HG03060 (cell line): ENCODE data around the gene MATN4.

Source experiments
- ATAC-seq: cut with Tn5 transposase; IDR thresholded peaks from one replicate; pipeline ENCODE4 v1.9.1; 2021; ENCODE audit warnings: low read depth, moderate number of reproducible peaks; ENCODE audit not compliant: unreplicated experiment

Gene MATN4

DNA sequence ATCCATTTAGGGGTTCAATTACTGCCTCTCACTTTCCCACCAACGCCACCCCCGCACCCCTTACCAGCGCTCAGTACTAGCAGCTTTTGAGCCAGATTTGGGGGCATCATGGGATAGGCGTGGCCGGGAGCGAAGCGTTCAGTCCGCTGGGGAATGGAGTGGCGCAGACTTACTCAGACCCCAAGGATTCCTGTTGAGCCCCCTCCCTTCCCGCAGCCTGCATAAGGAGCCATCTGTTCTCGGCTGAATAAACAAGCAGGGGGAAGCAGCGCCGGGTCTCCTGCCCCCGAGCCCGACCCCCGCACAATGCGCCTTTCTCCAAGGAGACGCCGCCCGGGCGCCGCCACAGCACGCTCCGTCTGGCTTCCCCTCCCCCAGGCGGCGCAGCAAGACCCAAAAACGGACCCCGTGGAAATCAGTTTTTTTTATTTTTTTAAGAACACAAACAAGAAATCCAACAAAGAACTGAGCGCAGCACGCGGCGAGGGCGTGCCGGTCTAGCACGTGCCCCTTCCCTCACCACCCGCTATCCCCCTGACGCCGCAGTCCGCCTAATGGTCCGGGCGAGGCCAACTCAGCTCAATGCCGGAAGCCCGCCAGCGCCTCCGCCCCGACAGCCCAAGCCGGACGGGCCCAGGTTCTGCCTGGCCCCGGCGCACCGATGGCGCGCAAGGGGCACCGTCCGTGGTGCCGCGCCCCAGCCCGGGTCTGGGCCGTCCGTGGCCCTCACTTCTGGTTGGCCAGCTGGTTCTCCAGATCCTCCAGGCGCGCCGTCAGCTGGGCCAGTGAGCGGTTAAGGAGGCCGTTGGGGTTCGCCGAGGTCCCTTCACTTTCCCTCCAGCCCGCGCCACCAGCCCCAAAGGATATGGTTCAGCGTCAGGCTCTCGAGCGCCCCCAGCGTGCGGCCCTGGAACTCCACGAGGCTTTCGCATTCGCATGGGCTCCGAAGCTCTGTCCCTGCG is 14.8 kb downstream of the MATN4 start:
- ATAC-seq: no peak

DNA sequence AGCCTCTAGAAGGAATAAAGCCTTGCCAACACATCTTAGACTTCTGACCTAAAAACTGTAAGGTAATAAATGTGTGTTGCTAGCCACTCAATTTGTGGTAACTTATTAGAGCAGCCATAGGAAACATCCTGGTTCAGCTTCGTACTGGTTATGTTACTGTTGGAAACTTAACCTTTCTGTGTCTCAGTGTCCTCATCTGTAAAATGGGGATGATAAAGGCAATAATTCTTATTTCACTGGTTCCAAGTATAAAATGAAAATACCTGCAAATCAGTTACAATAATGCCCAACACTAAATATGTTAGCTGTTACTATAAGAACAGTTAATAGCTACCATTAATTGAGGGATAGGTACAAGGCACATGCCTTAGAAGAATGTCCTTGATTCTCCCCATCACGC is 15.8 kb downstream of the MATN4 start:
- no peak for ATAC-seq

DNA sequence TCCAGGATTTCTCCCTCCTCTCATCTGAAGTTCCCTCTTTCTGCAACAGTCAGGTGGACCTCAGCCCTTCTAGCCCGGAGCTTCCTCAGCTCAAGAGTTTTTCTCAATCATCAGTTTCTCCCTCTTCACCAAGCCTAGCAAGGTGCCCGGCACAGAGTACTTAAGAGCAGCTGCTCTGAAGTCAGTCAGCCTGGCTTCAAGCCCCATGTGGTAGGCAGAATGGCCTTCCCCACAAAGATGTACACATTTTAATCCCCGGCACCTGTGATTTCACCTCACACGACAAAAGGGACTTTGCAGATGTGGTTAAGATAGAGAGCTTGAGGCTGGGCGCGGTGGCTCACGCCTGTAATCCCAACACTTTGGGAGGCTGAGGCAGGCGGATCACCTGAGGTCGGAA is 16.6 kb downstream of the MATN4 start:
- no peak for ATAC-seq

DNA sequence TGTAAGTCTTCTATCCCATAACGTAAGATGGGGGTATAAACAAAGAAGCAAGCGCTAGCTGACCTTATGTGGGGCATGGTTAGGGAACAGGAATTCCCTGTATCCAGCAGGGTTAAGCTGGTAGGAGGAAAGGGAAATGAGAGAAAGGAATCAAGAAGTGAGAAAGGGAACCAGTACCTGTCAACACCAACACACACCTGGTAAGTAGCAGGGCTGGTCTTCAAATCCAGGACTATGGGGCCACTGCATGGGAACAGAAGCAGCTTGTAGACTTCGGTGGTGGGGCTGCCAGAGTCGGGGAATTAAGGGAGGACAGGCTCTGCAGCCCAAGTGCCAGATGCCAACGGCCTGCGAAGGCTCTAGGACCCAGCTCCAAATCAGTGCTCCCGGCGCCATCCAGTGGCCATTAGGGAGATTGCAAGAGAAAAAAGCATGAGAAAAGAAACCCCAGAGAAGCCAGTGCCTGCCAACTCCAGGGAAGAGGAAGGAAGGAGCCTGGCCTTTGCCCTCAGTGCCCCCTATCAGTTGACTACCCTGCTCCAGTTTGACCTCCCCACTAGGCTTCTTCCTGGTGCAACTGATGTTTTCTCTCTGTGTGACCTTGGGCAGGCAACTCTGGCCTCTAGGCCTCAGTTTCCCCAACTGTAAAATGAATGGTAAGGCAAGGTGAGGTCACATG is 17.3 kb downstream of the MATN4 start:
- no peak for ATAC-seq

DNA sequence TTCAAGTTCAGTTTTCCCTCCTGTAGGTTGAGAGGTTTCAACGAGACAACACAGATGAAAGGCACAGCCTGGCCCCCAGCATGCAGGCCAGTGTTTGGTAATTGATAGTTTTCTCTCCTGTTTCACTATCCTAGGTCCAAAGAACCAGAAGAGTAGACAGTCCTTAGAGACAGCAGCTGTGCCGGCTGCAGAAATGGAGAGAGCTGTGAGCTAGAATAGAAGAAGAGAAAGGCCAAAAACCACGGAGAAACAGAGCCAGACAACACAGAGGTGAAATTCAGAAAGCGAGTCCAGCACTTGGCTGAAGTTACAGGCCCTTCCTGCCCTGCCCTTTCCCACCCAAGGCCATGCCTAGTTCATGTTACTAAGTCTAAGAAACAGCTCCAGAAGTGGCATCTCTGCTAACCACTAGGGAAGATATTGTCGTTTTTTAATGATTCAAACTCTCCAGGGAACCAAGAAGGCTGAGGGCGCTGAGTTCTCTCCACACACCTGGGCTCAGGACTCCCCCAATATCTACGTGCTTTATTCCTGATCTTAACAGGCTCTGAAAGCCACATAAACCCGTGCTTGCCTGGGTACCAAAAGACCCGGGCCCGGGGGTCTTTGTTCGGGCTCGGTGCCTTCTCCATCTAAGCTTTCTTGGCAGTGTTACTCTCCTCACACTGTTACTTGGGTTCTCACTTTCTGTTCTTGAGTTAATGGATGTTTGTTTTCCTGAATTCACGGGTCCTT is 18.0 kb downstream of the MATN4 start:
- no peak for ATAC-seq

DNA sequence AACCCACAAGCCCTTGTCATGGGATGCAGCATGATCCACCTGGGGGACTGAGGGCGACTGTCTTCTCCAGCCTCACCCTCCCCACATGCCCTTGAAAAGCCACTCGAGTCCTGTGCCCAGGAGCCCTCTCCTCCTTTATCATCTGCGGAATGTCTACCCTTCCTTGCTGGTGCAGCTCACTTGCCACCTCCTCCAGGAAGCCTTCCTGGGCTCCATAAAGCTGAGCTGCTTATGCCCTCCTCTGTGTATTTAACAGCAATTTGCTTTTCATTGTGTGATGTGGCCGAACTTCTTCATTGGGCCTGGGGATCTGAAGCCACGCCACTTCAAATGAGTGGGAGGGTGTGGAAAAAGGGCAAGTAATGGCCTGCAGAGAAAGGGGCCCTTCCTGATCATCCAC is 19.2 kb downstream of the MATN4 start:
- ATAC-seq: no peak

DNA sequence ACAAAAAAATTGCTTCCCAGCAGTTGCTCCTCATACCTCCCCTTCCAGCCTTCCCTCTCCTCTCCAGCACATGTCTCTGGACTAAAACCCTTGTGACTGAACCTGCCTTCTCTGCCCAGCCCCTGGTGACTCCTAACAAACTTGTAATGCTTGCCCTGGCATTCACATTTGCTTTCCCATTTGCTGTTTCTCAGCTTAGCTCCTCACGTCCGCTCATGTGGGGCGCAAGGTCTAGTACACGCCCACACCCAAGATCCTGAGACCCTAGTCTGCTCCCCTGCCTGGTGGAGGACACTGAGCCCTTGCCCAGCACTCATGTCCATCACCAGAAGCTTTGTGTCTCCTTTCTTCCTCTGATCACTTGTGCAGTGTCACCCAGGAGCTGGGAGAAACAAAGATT is 19.7 kb downstream of the MATN4 start:
- no peak for ATAC-seq

DNA sequence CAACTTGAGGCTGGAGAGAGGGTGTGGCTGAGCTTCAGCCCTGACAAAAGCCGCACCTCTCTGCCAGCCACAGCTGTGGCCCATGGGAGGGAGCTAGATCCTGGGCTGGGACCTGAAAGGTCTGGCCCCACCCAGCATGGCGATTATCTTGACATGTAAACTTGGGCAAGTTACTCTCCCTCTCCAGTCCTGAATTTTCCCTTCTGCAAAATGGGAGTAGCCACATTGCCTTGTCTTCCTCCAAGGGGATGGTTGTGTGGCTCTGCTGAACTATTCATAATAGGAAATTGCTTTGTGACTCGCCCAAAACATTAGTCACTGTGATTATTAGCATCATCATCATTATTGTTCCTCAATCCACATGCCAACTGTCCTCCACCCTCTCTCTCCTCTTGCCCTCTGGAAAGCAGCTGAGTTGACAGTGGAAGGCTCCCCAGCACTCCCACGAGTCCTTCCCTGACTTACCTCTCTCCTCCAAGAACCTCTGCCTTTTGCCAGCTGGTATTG is 24.5 kb downstream of the MATN4 start:
- no peak for ATAC-seq

DNA sequence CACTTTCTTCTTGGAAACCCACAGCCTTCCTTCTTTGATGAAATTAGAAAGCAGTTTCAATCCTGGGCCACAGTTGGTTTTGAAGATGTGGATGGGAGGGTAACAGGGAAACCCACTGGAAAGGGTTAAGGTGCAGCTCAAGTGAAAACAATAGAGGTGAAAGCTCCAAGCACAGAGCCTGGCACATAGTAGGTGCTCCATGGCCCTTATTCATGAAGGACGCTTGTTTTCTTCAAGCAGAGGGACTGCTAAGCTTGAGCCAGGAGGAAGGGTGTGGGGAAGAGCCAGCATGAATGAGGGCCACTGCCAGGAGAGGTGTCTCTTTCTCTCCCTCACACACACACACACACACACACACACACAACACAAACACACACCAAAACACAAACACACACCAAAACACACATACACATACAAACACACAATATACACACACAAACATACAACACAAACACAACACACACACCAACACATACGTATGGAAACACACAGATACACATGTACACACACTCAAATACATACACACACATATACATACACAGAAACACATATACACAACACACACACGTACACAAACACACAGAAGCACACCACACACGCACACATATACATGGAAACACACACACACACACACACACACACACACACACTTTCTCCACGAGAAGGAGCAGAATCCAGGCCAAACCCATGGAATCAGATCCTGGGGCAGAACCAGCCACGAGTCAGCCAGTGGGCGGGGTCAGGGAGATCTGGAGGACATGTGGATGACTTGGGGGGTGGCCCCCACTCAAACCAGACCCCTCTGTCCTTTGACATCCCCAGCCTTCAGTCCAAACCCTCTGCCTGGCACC is 25.2 kb downstream of the MATN4 start:
- ATAC-seq: no peak

DNA sequence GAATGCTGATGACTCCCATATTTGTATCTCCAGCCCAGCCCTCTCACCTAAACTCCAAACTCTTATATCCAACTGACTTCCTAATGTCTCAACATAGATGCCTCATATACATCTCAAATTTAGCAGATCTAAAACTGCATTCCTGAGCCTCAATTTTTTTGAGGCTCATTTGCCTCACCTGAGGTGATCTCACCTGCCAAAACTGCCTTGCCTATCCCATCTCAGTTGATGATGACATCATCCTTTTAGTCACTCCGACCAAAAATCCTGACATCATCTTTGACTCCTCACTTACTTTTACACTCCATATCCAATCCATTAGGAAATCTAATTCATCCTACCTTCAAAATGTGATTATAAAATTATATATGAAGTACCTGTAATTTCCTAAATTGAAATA is 28.1 kb downstream of the MATN4 start:
- ATAC-seq: no peak

DNA sequence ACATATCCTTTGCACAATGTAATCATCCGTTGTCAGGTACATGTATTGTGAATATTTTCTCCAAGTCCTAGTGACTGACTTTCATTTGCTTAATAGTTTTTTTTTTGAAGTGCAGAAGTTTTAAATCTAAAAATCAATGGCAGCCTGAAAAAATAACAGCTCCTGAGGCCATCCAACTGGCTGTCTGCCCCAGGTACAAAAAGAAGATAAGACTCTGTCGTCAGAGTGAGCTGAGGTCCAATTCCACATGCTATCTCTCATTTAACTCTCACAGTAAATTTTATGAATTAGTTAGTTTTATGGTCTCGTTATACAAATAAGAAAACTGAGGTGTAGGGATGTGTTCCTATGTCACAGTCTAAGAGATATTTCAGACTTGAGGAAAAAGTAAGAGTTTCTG is 32.8 kb downstream of the MATN4 start:
- ATAC-seq: no peak

DNA sequence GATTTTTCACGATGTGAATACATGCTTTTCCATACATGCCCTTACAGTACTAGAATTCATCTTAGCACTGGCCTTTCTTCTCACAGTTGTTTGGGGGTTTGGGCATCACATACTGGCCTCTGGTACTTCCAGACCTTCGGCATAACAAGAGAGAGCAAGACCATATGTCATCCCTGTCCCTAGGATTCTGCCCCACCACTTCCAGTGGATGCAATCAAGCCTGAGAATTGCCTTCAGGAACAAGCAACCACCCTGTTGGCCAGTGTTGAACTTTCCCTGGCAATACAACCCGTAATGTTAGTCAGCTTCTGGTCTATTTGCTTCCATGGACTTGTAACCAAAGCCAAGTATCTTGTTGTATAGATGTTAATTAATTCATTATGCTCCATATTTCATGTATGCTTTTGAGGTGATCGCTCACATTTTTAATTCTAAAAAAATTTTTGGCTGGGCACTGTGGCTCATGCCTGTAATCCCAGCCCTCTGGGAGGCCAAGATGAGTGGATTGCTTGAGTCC is 38.3 kb downstream of the MATN4 start:
- ATAC-seq: no peak

DNA sequence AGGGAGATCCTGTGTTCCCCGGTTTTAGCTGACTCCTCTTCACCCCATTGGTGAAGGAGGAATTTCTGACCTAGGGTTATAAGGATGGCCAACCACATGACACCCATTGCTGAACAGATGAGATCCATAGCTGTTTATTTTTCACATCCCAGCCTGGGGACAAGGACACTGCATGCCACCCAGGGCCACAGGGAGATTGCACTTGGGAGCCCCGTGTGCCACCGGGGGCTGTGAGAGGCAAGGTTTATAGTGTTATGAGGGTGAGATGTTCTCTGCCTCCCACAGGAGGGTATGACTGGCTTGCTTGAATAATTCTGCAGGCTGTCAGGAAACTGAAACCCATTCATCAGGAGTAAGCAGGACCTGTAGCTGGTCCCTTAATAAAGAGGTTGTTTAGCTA is 39.0 kb downstream of the MATN4 start:
- no peak for ATAC-seq

DNA sequence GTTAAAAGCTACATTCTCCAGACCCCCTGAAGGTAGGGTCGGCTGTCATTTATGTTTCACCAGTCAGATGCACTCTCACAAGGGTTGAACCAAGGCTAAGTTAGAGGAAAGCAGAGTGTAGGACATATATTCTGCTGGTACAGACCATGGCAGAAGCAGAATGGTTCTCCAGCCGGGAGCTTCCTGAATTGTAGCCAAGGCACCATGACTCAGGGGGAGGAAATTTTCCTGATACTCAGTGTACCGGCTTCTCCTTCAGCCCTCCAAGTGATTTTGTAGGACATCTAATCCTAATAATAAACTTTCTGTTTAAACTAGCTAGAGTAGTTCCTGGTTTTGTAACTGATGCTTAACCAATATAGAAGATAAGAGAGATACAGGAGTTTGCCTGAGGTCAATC is 39.6 kb downstream of the MATN4 start:
- ATAC-seq: no peak

DNA sequence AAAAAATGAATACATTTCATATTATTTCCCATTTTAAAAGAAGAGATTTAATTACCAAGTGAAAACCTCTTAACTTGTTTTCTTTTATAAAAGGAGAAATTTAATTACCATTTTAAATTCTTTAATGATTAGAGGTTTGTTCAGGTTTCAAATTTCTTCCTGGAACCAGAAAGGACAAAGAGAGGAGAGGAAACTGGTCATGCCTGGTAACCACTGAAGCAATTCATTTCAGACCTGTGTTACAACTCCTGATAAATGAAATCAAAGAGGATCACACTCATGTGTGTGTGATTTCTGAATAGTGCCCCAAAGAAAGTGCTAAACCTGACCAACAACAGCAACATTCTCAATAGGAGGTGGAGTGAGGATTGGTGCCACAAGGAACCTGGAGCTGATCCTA is 41.1 kb downstream of the MATN4 start:
- no peak for ATAC-seq

DNA sequence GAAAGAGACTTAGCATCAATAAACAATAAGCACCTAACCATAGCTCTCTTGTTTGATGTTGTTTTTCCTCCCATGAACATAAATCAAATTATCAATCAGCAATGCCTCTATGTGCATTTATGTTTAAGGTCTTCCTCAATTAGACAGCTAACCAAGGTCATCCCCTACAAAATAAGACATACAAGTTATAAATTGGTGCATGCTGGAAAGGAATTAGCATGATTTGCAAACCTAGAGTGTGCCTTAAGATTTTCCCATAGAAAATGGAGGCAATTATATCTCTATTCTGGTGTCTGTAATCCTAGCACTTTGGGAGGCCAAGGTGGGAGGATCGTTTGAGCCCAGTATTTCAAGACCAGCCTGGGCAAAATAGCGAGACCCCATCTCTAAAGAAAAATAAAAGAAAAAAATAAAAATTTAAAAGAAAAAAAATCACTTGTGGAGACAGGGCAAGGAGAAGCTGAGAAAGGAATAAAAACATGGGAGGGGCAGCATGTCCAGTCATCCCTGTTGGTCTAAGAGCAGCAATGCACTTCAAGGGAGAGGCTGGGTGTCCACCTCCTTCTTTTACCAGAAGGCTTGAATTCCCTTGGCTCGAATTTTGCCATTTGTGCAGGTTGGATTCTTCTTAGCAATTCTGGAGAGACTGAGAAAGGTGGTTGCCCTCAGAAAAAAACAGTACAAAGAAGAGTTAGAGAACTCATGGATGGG is 44.4 kb downstream of the MATN4 start:
- ATAC-seq: no peak

DNA sequence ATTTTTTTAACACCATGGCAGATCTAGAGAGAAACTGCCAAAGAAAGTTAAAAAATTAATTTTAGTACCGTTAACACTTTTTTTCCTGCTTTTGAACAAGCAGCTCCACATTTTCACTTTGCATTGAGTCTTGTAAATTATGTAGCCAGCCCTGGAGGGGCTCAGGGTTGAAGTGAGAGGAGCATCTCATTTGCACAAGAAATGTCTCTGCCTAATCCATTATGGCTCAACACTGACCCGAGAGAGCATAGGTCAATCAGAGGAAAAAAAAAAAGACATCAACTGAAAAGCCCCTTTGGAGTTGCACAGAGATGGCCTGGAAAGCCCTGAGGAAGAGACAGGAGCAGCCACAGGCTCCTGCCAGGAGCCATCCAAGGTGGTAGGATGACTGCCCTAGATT is 49.4 kb downstream of the MATN4 start:
- ATAC-seq: no peak

DNA sequence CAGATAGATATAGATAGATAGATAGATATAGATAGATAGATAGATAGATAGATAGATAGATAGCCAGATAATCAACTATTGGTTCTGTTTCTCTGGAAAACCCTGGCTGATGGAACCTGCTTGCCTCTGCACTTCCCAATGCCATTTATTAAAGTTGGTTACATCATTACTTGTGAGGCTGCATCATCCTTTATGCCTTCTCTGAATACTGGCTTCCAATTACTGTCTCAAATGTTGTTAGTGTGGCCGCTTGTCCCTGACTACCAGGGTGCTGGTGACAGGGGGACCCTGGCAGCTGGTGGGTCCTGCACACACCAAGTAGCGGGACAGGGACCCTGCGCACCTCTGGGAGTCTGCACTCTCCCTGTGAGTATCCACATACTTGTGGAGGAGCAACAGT is 49.8 kb downstream of the MATN4 start:
- ATAC-seq: no peak

DNA sequence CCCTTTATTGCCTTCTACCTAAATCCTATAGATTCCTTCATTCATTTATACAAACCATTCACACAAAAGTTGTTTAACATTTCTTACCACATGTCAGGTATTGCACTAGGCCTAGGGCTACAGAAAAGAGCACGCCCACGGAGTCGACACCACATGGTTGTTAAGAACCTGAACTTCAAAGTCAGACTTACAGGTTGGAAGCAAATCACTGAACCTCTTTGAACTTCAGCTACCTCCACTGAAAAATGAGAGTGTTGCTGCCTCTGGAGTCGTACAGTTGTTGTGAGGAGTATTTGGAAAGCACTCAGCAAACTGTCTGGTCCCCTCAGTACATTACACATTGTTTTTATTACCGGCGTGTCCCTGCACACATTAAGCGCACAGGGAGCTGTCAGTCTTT is 50.4 kb downstream of the MATN4 start:
- ATAC-seq: no peak
